Measurements from ENCODE around the gene AGXT. TPM values are rescaled to one million over a fixed set of nuclear protein-coding genes. Genes with fewer than 3 reads are reported as not detected.

Gene AGXT
- total RNA-seq, 1 donor from 2014 or later, result not detected

GRCh38 chr2:240852671-240853314 is 15.8 kb upstream of the AGXT start:
- TF ChIP-seq CTCF (conservative IDR thresholded peaks at IDR 0.05; ENCODE audit: low read depth, low read length), result no peak
- no peak overlapping the region for H3K4me3 ChIP-seq (ENCODE audit: low read depth, low read length)
- no peak for DNase-seq (ENCODE audit: low read depth)

GRCh38 chr2:240855670-240856069 is 13.0 kb upstream of the AGXT start:
- TF ChIP-seq CTCF (conservative IDR thresholded peaks at IDR 0.05; ENCODE audit: low read depth, low read length), result no peak
- no peak overlapping the region for H3K4me3 ChIP-seq (ENCODE audit: low read depth, low read length)
- no peak for DNase-seq (ENCODE audit: low read depth)

- no peak for DNase-seq (ENCODE audit: low read depth)
- no peak overlapping the region for H3K4me3 ChIP-seq (ENCODE audit: low read depth, low read length)
- TF ChIP-seq CTCF (conservative IDR thresholded peaks at IDR 0.05; ENCODE audit: low read depth, low read length), result no peak
Observed at GRCh38 chr2:240856151-240856980, 12.3 kb upstream of the AGXT start.

DNA sequence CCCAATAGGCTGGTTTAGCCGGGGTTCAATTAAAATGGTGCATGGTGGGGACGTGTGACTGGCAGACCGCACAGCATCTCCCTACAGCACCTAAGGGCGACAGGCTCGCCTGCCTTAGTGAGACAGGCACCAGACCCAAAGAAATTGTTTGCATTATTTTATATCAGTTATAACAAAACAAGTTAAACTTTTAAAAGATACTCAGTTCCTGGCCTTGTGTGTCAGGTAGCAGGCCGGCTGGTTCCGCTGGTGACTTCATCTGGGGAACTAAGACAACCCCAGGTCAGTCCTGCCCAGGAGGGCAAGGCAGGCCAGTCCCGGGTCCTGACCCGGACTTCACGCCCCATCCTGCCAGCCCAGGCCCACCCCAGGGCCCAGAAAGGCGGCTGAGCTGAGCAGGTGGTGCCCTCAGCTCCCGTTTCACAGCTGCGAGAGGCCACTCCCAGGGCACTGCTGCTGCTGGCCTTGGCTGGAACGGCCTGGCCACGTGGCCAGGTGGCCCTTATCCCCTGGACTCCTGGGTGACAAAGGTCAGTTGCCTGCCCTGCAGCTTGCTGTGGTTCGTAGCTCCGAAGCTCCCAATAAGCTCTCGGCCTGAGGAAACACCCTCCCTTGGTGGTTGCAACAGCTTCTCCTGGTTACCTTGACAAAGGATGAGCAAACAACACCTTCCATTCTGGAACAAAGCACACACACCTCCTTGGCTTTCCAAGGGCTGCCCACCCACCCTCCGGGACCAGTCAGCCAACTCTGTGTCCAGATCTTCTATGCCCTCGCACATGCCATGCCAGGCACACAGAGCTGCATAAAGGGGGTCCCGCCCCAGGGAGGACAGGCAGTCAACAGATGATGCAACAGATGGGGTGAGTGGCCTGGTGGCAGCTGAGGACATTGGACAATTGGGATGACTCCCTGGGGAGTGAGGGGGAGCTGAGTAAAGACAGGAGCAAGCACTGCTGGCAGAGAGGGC is 11.3 kb upstream of the AGXT start:
- no peak for DNase-seq (ENCODE audit: low read depth)
- no peak overlapping the region for H3K4me3 ChIP-seq (ENCODE audit: low read depth, low read length)
- no peak for TF ChIP-seq CTCF (conservative IDR thresholded peaks at IDR 0.05; ENCODE audit: low read depth, low read length)

- H3K4me3 ChIP-seq (ENCODE audit: low read depth, low read length), result no peak overlapping the region
- no peak for TF ChIP-seq CTCF (conservative IDR thresholded peaks at IDR 0.05; ENCODE audit: low read depth, low read length)
- no peak for DNase-seq (ENCODE audit: low read depth)
Observed at GRCh38 chr2:240858321-240858720, 10.3 kb upstream of the AGXT start.

GRCh38 chr2:240858871-240859270 is 9.8 kb upstream of the AGXT start:
- no peak for TF ChIP-seq CTCF (conservative IDR thresholded peaks at IDR 0.05; ENCODE audit: low read depth, low read length)
- no peak overlapping the region for H3K4me3 ChIP-seq (ENCODE audit: low read depth, low read length)
- no peak for DNase-seq (ENCODE audit: low read depth)

Measured in epithelial cell of proximal tubule (primary cell).